ENCODE results near the gene STX1A. TPM values are rescaled to one million over a fixed set of nuclear protein-coding genes. Genes with fewer than 3 reads are reported as not detected.
A peak's percentile ranks its signal among the peaks of the same experiment; 100 is the strongest.

STX1A gene
- total RNA-seq, 1 donor, result 27.9 TPM

GRCh38 chr7:73740771-73741170 is 21.3 kb upstream of the STX1A start:
- TF ChIP-seq CTCF (IDR thresholded peaks at IDR 0.05; ENCODE audit: insufficient read depth, low read length), result no peak
- H3K4me3 ChIP-seq (ENCODE audit: low read depth, low read length), result no peak overlapping the region
- DNase-seq (ENCODE audit: low read depth), result no peak

GRCh38 chr7:73740212-73740611 is 20.7 kb upstream of the STX1A start:
- no peak for DNase-seq (ENCODE audit: low read depth)
- H3K4me3 ChIP-seq (ENCODE audit: low read depth, low read length), result no peak overlapping the region
- no peak for TF ChIP-seq CTCF (IDR thresholded peaks at IDR 0.05; ENCODE audit: insufficient read depth, low read length)

GRCh38 chr7:73739387-73739767 is 19.9 kb upstream of the STX1A start:
- H3K4me3 ChIP-seq (ENCODE audit: low read depth, low read length), result peak overlapping the region; percentile 88
- TF ChIP-seq CTCF (IDR thresholded peaks at IDR 0.05; ENCODE audit: insufficient read depth, low read length), result no peak
- no peak for DNase-seq (ENCODE audit: low read depth)

GRCh38 chr7:73738612-73739386 is 19.3 kb upstream of the STX1A start, which contains the start of gene ABHD11:
Gene ABHD11, minus strand, starts transcription at chr7:73738802. Its CDS starts 32 bp downstream, at chr7:73738770.
- H3K4me3 ChIP-seq (ENCODE audit: low read depth, low read length), result peak within 1 kb of the TSS; percentile 88
- no peak for TF ChIP-seq CTCF (IDR thresholded peaks at IDR 0.05; ENCODE audit: insufficient read depth, low read length)
- peak; percentile 95 for DNase-seq (ENCODE audit: low read depth)

- H3K4me3 ChIP-seq (ENCODE audit: low read depth, low read length), result peak overlapping the region; percentile 81
- DNase-seq (ENCODE audit: low read depth), result peak; percentile 55
- TF ChIP-seq CTCF (IDR thresholded peaks at IDR 0.05; ENCODE audit: insufficient read depth, low read length), result no peak
Measured at GRCh38 chr7:73738220-73738611, 18.7 kb upstream of the STX1A start.

- no peak for DNase-seq (ENCODE audit: low read depth)
- TF ChIP-seq CTCF (IDR thresholded peaks at IDR 0.05; ENCODE audit: insufficient read depth, low read length), result no peak
- peak overlapping the region; percentile 81 for H3K4me3 ChIP-seq (ENCODE audit: low read depth, low read length)
Measured at GRCh38 chr7:73737491-73738219, 18.2 kb upstream of the STX1A start.

All from fibroblast of the aortic adventitia (primary cell).